Suppressor macrophage treated with lipopolysaccharide for 4 hours (primary cell): ENCODE data around the gene SYNCRIP.
"Not testable (repeated sequence)": the region's sequence is repeated elsewhere in the genome, so short reads cannot be mapped to it uniquely, and the experiment has no call there.

Source experiments
- DNase-seq: peaks from one replicate; pipeline ENCODE4 v3.0.0-alpha.2; 2020

The SYNCRIP gene

DNA sequence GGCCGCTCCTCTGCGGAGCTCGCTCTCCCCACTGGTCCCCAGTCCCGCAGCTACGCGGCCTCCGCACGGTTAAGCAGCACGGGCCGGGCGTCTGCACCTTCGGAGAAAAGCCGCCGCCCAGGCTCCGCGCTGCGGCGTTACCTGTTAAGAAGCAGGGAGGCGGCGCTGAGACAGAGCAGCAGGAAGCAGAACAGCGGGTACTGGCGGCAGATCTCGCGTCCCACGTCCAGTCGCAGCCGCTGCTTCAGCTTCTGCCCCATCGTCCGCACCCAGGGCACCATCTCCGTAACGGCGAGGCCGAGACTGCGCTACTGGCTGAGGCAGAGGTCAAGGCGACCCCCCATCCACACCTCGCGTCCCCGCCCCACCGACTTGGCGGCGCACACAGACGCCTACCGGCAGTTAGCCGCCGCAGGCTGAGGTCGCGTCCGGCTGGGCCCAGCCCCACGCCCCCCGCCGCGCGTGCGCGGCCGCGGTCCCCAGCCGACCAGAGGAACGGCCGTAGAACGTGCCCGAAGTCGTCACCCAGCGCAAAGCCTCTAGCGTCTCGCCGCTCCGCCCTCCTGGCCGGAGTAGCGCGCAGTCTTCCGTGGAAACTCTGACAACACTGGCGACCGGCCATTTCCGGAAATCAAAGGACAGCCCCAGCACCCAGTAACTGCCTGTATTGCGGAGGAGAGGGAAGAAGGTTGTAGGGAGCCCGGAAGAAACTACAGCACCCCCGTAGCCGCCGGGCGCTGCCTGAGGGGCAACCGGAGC, 49.1 kb downstream of the SYNCRIP start, which contains the start of gene SNX14:
TSS of gene SNX14 (minus strand) at position 421 of the 759 bp plus-strand sequence. CDS start at position 281, 140 bp downstream.
- DNase-seq = peak; percentile 98

DNA sequence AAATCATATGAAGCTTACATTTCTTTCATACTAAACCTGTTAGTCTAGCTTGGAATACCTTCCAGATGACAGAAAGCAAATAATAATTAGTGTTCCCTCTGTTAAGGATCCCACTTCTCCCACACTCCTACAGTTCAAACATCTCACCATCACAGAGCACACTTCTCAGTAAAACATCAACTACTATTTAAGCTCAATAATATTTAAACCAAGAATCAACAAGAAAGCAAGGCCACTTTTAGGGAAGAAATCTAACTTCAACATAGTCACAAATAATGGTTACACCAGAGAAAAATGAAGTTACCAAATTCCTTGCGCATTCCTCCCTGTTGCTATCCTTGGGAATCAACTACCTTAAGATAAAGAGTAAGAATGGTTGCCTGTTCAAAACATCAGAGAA, 50.7 kb downstream of the SYNCRIP start:
- no peak for DNase-seq

DNA sequence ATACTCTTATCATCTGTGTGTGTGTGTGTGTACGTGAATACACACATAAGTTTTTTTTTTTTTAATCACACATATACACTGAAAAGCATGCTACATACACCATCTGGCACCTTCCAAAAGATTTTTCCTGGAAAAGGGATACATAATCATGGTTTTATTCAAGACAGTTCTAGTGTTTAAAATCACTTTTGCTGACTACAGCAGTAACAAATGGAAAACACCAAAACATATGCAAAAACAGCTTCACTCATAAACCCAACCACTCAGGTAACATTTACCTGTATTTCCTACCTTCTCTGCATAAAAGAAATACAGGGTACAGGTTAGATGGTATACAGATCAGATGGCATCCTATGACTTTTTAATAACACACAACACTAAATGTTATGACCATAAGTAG, 51.5 kb downstream of the SYNCRIP start:
- no peak for DNase-seq

DNA sequence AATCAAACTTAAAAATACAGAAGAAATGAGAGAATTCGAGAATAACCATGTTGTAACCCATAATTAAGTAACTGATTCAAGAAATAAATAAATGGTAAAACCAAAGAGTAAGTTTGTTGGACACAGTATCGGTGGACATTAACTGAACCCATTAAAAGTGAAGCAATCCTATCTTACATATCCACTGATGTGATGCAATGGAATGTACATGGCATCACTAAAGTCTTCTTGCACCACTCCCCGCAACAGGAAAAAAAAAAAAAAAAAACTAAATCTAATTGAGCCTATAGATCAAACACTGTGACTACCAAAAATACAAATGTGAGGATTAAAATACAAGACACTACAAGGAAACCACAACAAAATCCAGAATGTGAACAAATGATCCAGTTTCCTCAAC, 56.9 kb downstream of the SYNCRIP start:
- DNase-seq = peak; percentile 8

DNA sequence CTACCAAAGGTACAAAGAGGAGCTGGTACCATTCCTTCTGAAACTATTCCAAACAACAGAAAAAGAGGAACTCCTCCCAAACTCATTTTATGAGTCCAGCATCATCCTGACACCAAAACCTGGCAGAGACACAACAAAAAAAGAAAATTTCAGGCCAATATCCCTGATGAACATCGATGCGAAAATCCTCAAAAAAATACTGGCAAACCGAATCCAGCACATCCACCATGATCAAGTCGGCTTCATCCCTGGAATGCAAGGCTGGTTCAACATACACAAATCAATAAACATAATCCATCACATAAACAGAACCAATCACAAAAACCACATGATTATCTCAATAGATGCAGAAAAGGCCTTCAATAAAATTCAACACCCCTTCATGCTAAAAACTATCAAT, 59.9 kb downstream of the SYNCRIP start:
- DNase-seq = not testable (repeated sequence)

DNA sequence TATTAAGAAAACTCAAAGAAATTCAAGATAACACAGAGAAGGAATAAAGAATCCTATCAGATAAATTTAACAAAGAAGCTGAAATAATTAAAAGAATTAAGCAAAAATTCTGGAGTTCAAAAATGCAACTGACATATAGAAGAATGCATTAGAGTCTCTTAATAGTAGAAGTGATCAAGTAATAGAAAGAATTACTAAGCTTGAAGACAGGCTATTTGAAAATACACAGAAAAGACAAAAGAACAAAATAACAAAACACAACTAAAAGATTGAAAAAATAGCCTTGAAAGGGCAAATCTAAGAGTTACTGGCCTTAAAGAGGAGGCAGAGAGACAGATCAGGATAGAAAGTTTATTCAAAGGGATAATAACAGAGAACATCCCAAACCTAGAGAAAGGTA, 61.1 kb downstream of the SYNCRIP start:
- DNase-seq = no peak

DNA sequence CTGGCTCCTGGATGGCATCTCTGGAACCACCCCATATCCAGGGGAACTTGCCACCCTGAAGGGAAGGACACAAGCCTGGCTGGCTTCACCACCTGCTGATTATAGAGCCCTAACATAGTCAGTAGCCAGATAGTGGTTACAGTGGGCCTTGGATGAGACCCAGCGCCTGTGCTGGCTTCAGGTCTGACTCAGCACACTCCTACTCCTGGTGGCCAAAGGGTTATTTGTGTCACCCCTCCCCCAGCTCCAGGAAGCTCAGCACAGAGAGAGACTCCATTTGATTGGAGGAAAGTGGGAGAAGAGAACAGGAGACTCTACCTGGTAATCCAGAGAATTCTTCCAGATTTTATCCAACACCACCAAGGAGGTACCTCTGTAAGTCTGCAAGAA, 61.8 kb downstream of the SYNCRIP start:
- DNase-seq = no peak

DNA sequence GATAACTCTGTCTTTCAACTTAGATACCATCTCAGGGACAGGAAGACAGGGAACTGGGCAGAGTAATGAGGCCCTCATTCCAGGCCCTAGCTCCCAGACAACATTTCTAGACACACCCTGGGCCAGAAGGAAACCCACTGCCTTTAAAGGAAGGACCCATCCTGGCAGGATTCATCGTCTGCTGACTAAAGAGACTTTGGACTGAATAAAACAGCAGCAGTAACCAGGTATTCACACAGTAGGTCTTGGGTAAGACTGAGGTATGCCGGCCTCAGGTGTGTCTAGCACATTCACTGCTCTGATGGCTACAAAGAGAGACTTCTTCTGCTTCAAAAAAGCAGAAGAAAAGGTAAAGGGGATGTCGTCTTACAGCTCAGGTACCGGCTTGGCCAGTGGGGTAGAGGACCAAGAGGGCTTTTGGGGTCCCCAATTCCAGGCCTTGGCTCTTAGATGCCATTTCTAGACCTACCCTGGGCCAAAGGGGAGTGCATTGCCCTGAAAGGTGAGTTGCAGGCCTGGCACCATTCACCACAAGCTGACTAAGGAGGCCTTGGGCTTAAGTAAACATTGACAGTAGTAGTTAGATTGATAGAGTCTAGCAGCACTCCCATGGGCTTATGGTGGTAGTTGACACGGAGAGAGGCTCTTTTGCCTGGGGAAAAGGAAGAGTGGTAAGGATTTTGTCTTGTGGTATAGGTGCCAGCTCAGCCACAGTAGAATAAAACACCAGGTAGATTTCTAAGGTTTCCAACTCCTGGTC, 62.4 kb downstream of the SYNCRIP start:
- DNase-seq = no peak

DNA sequence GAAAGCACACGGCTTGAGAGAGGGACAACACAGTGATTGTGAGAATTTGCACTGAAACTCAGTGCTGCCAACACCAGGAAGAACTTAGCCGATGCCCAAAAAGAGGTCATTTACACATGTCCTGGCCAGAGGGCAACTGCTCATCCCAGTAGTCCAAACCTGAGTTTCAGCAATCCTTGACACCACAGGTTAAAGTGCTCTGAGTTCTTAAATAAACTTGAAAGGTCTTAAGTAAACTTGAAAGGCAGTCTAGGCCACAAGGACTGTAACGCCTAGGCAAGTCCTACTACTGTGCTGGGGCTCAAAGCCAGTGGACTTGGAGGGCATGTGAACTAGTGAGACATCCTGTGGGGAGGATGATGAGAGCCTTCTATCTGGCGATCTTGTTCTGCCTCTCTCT, 63.1 kb downstream of the SYNCRIP start:
- DNase-seq = no peak

DNA sequence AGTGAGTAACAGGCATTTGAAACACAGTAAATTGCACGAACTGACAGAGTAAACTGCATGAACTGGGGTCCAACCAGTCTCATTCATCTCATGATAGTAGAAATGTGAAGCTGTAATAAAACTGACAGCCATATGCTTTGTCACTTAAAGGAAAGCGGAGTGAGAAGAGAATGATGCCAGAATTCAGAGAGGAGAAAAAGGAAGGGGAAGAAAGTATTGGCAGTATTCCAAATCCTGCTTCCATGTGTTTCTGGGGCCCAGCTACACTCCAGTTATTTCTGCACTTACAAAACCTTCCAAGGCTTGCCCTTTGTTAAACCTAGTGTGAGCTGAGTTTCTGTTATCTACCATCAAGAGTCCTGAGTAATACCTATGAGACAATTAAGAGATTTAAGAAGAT, 66.2 kb downstream of the SYNCRIP start:
- peak; percentile 67 for DNase-seq

DNA sequence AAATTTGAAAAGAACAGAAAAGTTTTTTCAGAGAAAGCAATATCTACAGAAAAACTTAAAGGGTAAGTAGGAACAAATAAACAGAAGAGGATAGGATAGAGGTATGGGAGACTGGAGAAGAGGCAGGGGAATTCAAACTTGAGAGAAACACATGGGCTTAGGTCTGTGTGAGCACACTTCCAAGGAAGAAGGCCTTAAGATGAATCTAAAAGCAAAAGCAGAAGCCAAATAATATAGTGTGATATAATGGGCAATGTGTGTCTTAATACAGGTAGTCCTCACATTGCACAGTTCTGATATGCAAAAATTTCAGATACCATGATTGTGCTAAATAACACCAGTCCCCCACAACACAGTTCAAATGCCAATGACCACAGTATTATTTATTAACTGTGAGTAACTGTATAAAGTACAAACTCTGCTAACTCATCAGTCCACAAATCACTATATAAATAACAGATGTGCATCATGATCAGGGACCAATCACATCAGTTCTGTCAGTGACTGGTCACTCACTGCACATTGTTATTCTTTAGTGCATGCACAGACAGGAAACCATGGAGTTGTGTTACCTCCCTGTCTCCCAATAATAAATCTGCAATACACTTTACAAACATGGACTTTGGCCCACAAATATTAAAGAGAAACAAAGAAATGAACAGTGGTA, 67.6 kb downstream of the SYNCRIP start:
- DNase-seq = no peak

DNA sequence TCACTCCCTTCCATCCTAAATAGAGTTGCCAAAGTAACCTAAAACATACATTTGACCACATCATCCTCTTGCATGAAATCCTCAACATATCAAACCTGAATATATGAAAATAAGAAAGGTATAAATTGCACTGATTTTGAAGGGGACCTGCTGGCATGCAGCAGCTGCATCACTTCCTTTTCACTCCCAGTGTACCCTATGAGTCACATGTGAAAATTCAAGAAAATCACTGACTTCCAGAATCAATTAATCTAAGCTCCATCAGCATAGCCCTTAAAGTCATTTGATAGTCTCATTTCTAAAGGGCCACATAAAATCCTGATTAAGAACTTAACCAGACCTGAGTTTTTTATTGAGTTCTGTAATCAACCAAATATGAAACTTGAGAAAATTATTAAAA, 73.4 kb downstream of the SYNCRIP start:
- DNase-seq = no peak

DNA sequence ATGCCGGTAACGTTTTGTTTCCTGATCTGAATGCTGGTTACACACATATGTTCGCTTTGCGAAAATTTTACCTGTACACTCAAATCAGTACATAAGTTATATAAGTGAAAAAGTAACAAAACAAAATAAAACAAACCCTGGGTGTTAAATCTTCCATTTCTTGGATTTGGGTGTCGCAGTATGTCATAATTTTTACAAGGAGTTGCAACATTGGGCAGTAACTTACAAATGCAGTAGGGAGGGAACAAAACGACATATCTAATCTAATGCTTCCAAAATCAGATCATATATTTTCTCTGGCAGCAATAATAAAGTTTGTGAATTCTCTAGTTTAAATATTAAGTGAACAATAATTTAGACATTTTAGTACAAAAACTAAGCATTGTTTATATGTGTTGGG, 74.3 kb downstream of the SYNCRIP start:
- peak; percentile 8 for DNase-seq

DNA sequence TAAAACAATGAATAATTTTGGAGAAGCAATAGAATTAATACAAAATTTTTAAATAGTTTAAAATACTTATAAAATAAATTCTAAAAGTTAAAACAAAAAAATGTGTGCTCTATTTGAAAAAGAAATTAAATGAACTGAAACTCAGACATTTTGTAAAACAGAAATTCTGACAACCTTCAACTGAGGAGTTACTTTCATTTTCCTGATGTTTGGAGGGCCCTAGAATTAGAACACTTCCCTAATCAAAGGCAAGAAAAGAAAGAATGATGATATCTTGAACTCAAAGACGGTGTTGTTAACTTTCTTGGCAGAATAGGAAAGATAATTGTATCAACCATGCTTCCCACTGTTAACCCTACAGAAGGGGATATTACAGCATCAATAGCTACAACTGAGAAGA, 77.0 kb downstream of the SYNCRIP start:
- DNase-seq = peak; percentile 63

DNA sequence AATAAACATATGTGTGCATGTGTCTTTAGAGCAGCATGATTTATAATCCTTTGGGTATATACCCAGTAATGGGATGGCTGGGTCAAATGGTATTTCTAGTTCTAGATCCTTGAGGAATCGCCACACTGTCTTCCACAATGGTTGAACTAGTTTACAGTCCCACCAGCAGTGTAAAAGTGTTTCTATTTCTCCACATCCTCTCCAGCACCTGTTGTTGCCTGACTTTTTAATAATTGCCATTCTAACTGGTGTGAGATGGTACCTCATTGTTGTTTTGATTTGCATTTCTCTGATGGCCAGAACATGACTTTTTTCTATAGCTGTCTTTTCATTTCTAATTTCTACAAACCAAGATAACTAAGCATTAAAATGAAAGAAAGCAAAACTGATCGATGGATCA, 78.5 kb downstream of the SYNCRIP start:
- not testable (repeated sequence) for DNase-seq
